ENCODE data around the gene ZFYVE26. TPM values are rescaled to one million over a fixed set of nuclear protein-coding genes. Genes with fewer than 3 reads are reported as not detected.

ZFYVE26 gene
- 10 to 100 TPM; 28.2 to 30.1 TPM for total RNA-seq

- POLR2A ChIA-PET, result interaction anchor here (0.6 to 0.8 kb wide), 2 partner anchors 260 to 366 kb away, joined by 3 read pairs; no protein-coding TSS in a partner anchor
- Mint-ChIP-seq H3K4me1 (peaks cover 32% of the 10 kb centered on the region), H3K9me3 (no peaks in the 10 kb centered on the region), H3K27me3 (no peaks in the 10 kb centered on the region), H3K4me3 (peak within 1 kb of the TSS; percentile 93), H3K27ac (peak within 1 kb of the TSS; percentile 93), H3K36me3 (no peaks in the 10 kb centered on the region)
- ATAC-seq (ENCODE audit: low read depth) (peak; percentile 94), DNase-seq (peak; percentile 82)
Measured at GRCh38 chr14:67816326-67817002, at the start of gene ZFYVE26. Gene ZFYVE26, minus strand, starts transcription at chr14:67816590. Its CDS starts 627 bp downstream, at chr14:67815963.

- POLR2A ChIA-PET, result no interaction called here
- ATAC-seq (ENCODE audit: low read depth) (no peak), DNase-seq (no peak)
- Mint-ChIP-seq H3K36me3 (peaks cover 24% of the 10 kb centered on the region), H3K4me3 (no peak overlapping the region), H3K9me3 (peaks cover 4% of the 10 kb centered on the region), H3K4me1 (peaks cover 4% of the 10 kb centered on the region), H3K27ac (no peak overlapping the region), H3K27me3 (no peaks in the 10 kb centered on the region)
Measured at GRCh38 chr14:67863223-67863622, 46.8 kb upstream of the ZFYVE26 start.

- POLR2A ChIA-PET, result no interaction called here
- Mint-ChIP-seq H3K27ac (no peak overlapping the region), H3K36me3 (peaks cover 2% of the 10 kb centered on the region), H3K27me3 (no peaks in the 10 kb centered on the region), H3K4me1 (peaks cover 7% of the 10 kb centered on the region), H3K9me3 (no peaks in the 10 kb centered on the region), H3K4me3 (no peak overlapping the region)
- no peak for ATAC-seq (ENCODE audit: low read depth)
- DNase-seq, result no peak
Measured at GRCh38 chr14:67859169-67859749, 42.9 kb upstream of the ZFYVE26 start.

- no peak for DNase-seq
- H3K36me3 Mint-ChIP-seq, result peaks cover 7% of the 10 kb centered on the region
- H3K27me3 Mint-ChIP-seq, result no peaks in the 10 kb centered on the region
- POLR2A ChIA-PET, result no interaction called here
- ATAC-seq (ENCODE audit: low read depth), result no peak
- H3K9me3 Mint-ChIP-seq, result no peaks in the 10 kb centered on the region
- H3K27ac Mint-ChIP-seq, result no peak overlapping the region
- H3K4me1 Mint-ChIP-seq, result peaks cover 2% of the 10 kb centered on the region
- no peak overlapping the region for H3K4me3 Mint-ChIP-seq
Measured at GRCh38 chr14:67857778-67858350, 41.5 kb upstream of the ZFYVE26 start.

GRCh38 chr14:67856827-67857226 is 40.4 kb upstream of the ZFYVE26 start:
- peaks cover 7% of the 10 kb centered on the region for H3K36me3 Mint-ChIP-seq
- H3K27me3 Mint-ChIP-seq, result no peaks in the 10 kb centered on the region
- no peak overlapping the region for H3K4me3 Mint-ChIP-seq
- POLR2A ChIA-PET, result no interaction called here
- DNase-seq, result no peak
- H3K27ac Mint-ChIP-seq, result no peak overlapping the region
- H3K4me1 Mint-ChIP-seq, result peaks cover 2% of the 10 kb centered on the region
- ATAC-seq (ENCODE audit: low read depth), result no peak
- H3K9me3 Mint-ChIP-seq, result no peaks in the 10 kb centered on the region

- POLR2A ChIA-PET, result interaction anchor here (0.6 kb wide), 1 partner anchor 262 kb away, joined by 3 read pairs; no protein-coding TSS in a partner anchor
- Mint-ChIP-seq H3K4me3 (no peak overlapping the region), H3K27ac (no peak overlapping the region), H3K27me3 (no peaks in the 10 kb centered on the region), H3K9me3 (peaks cover 1% of the 10 kb centered on the region), H3K36me3 (peaks cover 16% of the 10 kb centered on the region), H3K4me1 (peaks cover 2% of the 10 kb centered on the region)
- no peak for ATAC-seq (ENCODE audit: low read depth)
- no peak for DNase-seq
Measured at GRCh38 chr14:67853715-67854114, 37.3 kb upstream of the ZFYVE26 start.

- Mint-ChIP-seq H3K4me1 (peaks cover 2% of the 10 kb centered on the region), H3K27me3 (no peaks in the 10 kb centered on the region), H3K27ac (no peak overlapping the region), H3K9me3 (peaks cover 6% of the 10 kb centered on the region), H3K4me3 (no peak overlapping the region), H3K36me3 (peaks cover 19% of the 10 kb centered on the region)
- DNase-seq, result no peak
- ATAC-seq (ENCODE audit: low read depth), result no peak
- POLR2A ChIA-PET, result interaction anchor here (0.6 kb wide), 1 partner anchor 261 kb away, joined by 3 read pairs; no protein-coding TSS in a partner anchor
Measured at GRCh38 chr14:67852926-67853604, 36.7 kb upstream of the ZFYVE26 start.

- DNase-seq, result no peak
- POLR2A ChIA-PET, result no interaction called here
- no peak overlapping the region for H3K27ac Mint-ChIP-seq
- no peak for ATAC-seq (ENCODE audit: low read depth)
- peaks cover 26% of the 10 kb centered on the region for H3K36me3 Mint-ChIP-seq
- peaks cover 2% of the 10 kb centered on the region for H3K4me1 Mint-ChIP-seq
- no peak overlapping the region for H3K4me3 Mint-ChIP-seq
- H3K27me3 Mint-ChIP-seq, result no peaks in the 10 kb centered on the region
- H3K9me3 Mint-ChIP-seq, result peaks cover 11% of the 10 kb centered on the region
Measured at GRCh38 chr14:67851785-67852410, 35.5 kb upstream of the ZFYVE26 start.

GRCh38 chr14:67850066-67850830 is 33.9 kb upstream of the ZFYVE26 start:
- DNase-seq (no peak), ATAC-seq (ENCODE audit: low read depth) (no peak)
- Mint-ChIP-seq H3K4me1 (no peaks in the 10 kb centered on the region), H3K4me3 (no peak overlapping the region), H3K36me3 (peaks cover 28% of the 10 kb centered on the region), H3K27me3 (no peaks in the 10 kb centered on the region), H3K9me3 (peaks cover 11% of the 10 kb centered on the region), H3K27ac (no peak overlapping the region)
- POLR2A ChIA-PET, result no interaction called here

GRCh38 chr14:67846029-67846610 is 29.7 kb upstream of the ZFYVE26 start:
- POLR2A ChIA-PET, result no interaction called here

GRCh38 chr14:67837011-67837624 is 20.7 kb upstream of the ZFYVE26 start:
- no peak for DNase-seq
- Mint-ChIP-seq H3K27ac (no peak overlapping the region), H3K36me3 (peaks cover 10% of the 10 kb centered on the region), H3K27me3 (no peaks in the 10 kb centered on the region), H3K4me3 (no peak overlapping the region), H3K9me3 (no peaks in the 10 kb centered on the region), H3K4me1 (peaks cover 1% of the 10 kb centered on the region)
- no peak for ATAC-seq (ENCODE audit: low read depth)
- POLR2A ChIA-PET, result no interaction called here

More at GRCh38 chr14:67846029-67846610, 29.7 kb upstream of the ZFYVE26 start:
- DNase-seq, result no peak
- no peaks in the 10 kb centered on the region for H3K27me3 Mint-ChIP-seq
- ATAC-seq (ENCODE audit: low read depth), result no peak
- no peak overlapping the region for H3K27ac Mint-ChIP-seq
- peaks cover 11% of the 10 kb centered on the region for H3K9me3 Mint-ChIP-seq
- H3K4me1 Mint-ChIP-seq, result peaks cover 5% of the 10 kb centered on the region
- H3K4me3 Mint-ChIP-seq, result no peak overlapping the region
- H3K36me3 Mint-ChIP-seq, result peaks cover 34% of the 10 kb centered on the region

GRCh38 chr14:67835596-67835995 is 19.2 kb upstream of the ZFYVE26 start:
- Mint-ChIP-seq H3K4me3 (no peak overlapping the region), H3K27ac (no peak overlapping the region), H3K4me1 (peaks cover 1% of the 10 kb centered on the region), H3K27me3 (no peaks in the 10 kb centered on the region), H3K9me3 (no peaks in the 10 kb centered on the region), H3K36me3 (peaks cover 7% of the 10 kb centered on the region)
- POLR2A ChIA-PET, result interaction anchor here (0.8 kb wide), 1 partner anchor 18 kb away, joined by 3 read pairs; no protein-coding TSS in a partner anchor
- no peak for DNase-seq
- ATAC-seq (ENCODE audit: low read depth), result no peak

Measured in activated naive CD8-positive, alpha-beta T cell treated with anti-CD3 and anti-CD28 coated beads, Interleukin-2, amount 10 ng/mL, durations not matched to agents 7 days and 5 days (primary cell).